Measurements from ENCODE around the gene PTGER1.

The PTGER1 gene

DNA sequence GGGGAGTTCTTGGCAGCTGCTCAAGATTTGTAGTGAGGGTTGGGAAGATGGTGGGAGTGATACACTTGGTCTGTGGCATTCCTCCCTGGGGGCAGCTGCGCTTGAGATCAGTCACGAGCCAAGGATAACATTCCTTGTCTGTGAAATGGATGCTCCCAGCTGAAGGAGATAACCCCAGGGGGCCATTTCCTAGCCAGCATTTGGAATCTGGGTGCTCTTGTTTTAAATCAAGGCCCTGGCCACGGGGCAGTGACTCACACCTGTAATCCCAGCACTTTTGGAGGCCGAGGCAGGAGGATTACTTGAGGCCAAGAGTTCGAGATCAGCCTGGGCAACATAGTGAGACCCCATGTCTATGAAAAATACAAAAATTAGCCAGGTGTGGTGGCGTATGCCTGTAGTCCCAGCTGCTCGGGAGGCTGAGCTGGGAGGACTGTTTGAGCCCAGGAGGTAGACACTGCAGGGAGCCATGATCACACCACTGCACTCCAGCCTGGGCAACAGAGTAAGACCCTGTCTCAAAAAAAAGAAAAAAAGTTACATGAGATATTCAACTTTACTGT is 37.5 kb downstream of the PTGER1 start:
- no peaks in the 10 kb centered on the region for H3K9me3 ChIP-seq (ENCODE audit: insufficient read depth, low read length)
- peaks cover 83% of the 10 kb centered on the region for H3K79me2 ChIP-seq (ENCODE audit: low read length)
- H2AFZ ChIP-seq (ENCODE audit: low read depth, low read length), result no peak overlapping the region
- H3K4me1 ChIP-seq (ENCODE audit: low read length), result peaks cover 24% of the 10 kb centered on the region
- peaks cover 10% of the 10 kb centered on the region for H3K36me3 ChIP-seq (replicated peaks; ENCODE audit: low read depth, low read length)
- H3K9ac ChIP-seq (ENCODE audit: low read length), result no peak overlapping the region
- H4K20me1 ChIP-seq (ENCODE audit: insufficient read depth, low read length), result peaks cover 14% of the 10 kb centered on the region
- TF ChIP-seq, protein P1, sequence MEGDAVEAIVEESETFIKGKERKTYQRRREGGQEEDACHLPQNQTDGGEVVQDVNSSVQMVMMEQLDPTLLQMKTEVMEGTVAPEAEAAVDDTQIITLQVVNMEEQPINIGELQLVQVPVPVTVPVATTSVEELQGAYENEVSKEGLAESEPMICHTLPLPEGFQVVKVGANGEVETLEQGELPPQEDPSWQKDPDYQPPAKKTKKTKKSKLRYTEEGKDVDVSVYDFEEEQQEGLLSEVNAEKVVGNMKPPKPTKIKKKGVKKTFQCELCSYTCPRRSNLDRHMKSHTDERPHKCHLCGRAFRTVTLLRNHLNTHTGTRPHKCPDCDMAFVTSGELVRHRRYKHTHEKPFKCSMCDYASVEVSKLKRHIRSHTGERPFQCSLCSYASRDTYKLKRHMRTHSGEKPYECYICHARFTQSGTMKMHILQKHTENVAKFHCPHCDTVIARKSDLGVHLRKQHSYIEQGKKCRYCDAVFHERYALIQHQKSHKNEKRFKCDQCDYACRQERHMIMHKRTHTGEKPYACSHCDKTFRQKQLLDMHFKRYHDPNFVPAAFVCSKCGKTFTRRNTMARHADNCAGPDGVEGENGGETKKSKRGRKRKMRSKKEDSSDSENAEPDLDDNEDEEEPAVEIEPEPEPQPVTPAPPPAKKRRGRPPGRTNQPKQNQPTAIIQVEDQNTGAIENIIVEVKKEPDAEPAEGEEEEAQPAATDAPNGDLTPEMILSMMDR (IDR thresholded peaks at IDR 0.05; ENCODE audit: low read depth, low read length), result no peak
- no peak for TF ChIP-seq EZH2phosphoT487 (IDR thresholded peaks at IDR 0.05; ENCODE audit: low read depth)
- no peak overlapping the region for H3K4me2 ChIP-seq (ENCODE audit: low read length)
- H3K27ac ChIP-seq (ENCODE audit: low read length), result no peak overlapping the region
- H3K4me3 ChIP-seq (ENCODE audit: low read length), result no peak overlapping the region
- no peaks in the 10 kb centered on the region for H3K27me3 ChIP-seq (ENCODE audit: low read depth, low read length)

DNA sequence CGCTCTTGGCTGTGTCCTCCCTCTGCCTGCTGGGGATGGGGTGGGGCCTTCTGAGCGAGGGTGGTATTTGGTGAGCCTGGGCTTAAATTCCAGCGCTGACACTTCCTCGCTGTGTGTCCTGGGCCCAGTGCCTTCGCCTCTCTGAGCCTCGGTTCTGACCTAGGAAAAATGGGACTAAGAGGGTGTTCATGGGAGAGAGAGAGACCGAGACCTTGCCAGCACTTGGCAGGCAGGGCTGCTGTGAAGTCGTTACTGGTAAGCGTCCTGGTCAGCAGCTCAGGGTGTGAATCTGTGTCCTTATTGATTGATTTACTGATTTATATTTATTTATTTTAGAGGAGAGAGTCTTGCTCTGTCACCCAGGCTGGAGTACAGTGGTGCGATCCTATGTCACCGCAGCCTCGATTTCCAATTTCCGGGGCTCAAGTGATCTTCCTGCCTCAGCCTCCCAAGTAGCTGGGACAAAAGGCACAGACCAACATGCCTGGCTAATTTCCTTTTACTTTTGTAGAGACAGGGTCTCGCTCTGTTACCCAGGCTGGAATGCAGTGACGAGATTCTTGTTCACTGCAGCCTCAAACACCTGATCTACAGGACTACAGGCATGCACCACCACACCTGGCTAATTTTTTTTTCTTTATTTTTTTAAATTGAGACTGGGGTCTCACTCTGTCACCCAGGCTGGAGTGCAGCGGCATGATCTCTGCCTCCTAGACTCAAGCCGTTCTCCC is 39.7 kb downstream of the PTGER1 start:
- Histone ChIP-seq H3K9me3 (ENCODE audit: insufficient read depth, low read length) (no peaks in the 10 kb centered on the region), H3K36me3 (replicated peaks; ENCODE audit: low read depth, low read length) (peaks cover 5% of the 10 kb centered on the region), H3K27me3 (ENCODE audit: low read depth, low read length) (no peaks in the 10 kb centered on the region), H3K79me2 (ENCODE audit: low read length) (peaks cover 72% of the 10 kb centered on the region), H3K9ac (ENCODE audit: low read length) (no peak overlapping the region), H2AFZ (ENCODE audit: low read depth, low read length) (no peak overlapping the region), H3K4me1 (ENCODE audit: low read length) (peaks cover 28% of the 10 kb centered on the region), H3K4me2 (ENCODE audit: low read length) (no peak overlapping the region), H3K4me3 (ENCODE audit: low read length) (no peak overlapping the region), H3K27ac (ENCODE audit: low read length) (no peak overlapping the region), H4K20me1 (ENCODE audit: insufficient read depth, low read length) (peaks cover 14% of the 10 kb centered on the region)
- no peak for TF ChIP-seq EZH2phosphoT487 (IDR thresholded peaks at IDR 0.05; ENCODE audit: low read depth)
- TF ChIP-seq, protein P1 (IDR thresholded peaks at IDR 0.05; ENCODE audit: low read depth, low read length), result no peak

DNA sequence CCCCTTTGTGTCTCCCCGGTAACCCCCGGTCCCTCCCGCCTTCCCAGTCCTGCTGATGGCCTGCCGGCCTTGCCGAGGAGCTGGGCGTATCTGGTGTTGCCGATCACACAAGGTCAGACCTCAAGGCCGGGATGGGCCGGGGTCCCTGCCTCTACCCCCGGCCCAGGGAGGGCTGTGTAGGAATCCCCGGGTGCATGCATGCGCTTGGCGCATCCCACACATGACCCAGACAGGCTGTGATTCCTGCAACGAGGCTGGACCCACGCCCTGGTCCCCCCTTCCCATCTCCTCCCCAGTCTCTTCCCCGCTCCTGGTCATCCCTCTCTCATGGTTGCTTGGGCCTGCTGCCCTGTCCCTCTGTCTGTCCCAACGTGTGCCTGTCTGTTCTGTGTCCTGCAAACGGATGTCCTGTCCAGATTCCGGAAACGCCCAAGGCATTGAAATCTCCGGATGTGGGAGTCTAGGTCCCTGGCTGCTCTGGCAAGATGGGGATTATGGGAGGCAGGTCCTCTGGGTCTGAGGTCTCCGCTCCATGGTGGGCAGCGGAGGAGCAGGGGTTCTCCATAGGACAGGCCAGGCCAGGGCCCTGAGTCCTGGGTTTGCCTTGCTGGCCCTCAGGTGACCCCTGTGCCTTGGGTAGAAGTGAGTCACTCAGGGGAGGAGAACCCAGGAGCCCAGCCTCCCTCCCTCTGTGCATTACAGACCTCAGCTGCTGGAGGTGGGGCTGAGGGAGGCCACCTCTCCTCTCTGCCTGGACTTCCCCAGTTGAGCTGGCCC is 40.4 kb downstream of the PTGER1 start:
- H4K20me1 ChIP-seq (ENCODE audit: insufficient read depth, low read length), result peaks cover 14% of the 10 kb centered on the region
- no peak overlapping the region for H3K27ac ChIP-seq (ENCODE audit: low read length)
- no peaks in the 10 kb centered on the region for H3K9me3 ChIP-seq (ENCODE audit: insufficient read depth, low read length)

More for the DNA sequence above, 40.4 kb downstream of the PTGER1 start:
- H2AFZ ChIP-seq (ENCODE audit: low read depth, low read length), result no peak overlapping the region
- H3K36me3 ChIP-seq (replicated peaks; ENCODE audit: low read depth, low read length), result peaks cover 5% of the 10 kb centered on the region
- H3K9ac ChIP-seq (ENCODE audit: low read length), result peak overlapping the region; percentile 90; the same call in 1 of the 2 replicates
- peak overlapping the region; percentile 95 for H3K4me2 ChIP-seq (ENCODE audit: low read length)
- peak overlapping the region; percentile 85 for H3K4me3 ChIP-seq (ENCODE audit: low read length)
- H3K27me3 ChIP-seq (ENCODE audit: low read depth, low read length), result no peaks in the 10 kb centered on the region
- TF ChIP-seq EZH2phosphoT487 (IDR thresholded peaks at IDR 0.05; ENCODE audit: low read depth), result no peak
- TF ChIP-seq, protein P1 (IDR thresholded peaks at IDR 0.05; ENCODE audit: low read depth, low read length), result no peak
- H3K4me1 ChIP-seq (ENCODE audit: low read length), result peaks cover 22% of the 10 kb centered on the region
- H3K79me2 ChIP-seq (ENCODE audit: low read length), result peaks cover 64% of the 10 kb centered on the region

All from OCI-LY3 (cell line).